Peyer's patch (tissue), 4 donors: Measurements from ENCODE around the gene ZNF154.
A peak's percentile ranks its signal among the peaks of the same experiment; 100 is the strongest.

Experiments used
- POLR2A ChIP-seq, 2 donors: fragments of 450-650 bp; IDR thresholded peaks; one replicate each; pipeline ENCODE4 v1.5.1; 2017; ENCODE audit warnings: antibody characterized with exemption in 2 of 2, mild to moderate bottlenecking in 2 of 2, moderate library complexity in 2 of 2
- TF ChIP-seq, protein P1 (sequence below), 6 experiments: fragments of 450-650 bp in 4 of 6; fragments of 200-600 bp in 2 of 6; sonication (generic) in 1 of 6; IDR thresholded peaks; one replicate each; pipeline ENCODE4 v1.5.1; 2017 to 2019; ENCODE audit warnings: antibody characterized with exemption in 6 of 6, mild to moderate bottlenecking in 3 of 6, moderate library complexity in 1 of 6

- TF ChIP-seq POLR2A (IDR thresholded peaks at IDR 0.05), result peak in 1 of 2 donors; percentile 26
- TF ChIP-seq, protein P1, sequence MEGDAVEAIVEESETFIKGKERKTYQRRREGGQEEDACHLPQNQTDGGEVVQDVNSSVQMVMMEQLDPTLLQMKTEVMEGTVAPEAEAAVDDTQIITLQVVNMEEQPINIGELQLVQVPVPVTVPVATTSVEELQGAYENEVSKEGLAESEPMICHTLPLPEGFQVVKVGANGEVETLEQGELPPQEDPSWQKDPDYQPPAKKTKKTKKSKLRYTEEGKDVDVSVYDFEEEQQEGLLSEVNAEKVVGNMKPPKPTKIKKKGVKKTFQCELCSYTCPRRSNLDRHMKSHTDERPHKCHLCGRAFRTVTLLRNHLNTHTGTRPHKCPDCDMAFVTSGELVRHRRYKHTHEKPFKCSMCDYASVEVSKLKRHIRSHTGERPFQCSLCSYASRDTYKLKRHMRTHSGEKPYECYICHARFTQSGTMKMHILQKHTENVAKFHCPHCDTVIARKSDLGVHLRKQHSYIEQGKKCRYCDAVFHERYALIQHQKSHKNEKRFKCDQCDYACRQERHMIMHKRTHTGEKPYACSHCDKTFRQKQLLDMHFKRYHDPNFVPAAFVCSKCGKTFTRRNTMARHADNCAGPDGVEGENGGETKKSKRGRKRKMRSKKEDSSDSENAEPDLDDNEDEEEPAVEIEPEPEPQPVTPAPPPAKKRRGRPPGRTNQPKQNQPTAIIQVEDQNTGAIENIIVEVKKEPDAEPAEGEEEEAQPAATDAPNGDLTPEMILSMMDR (IDR thresholded peaks at IDR 0.05), result no peak
Measured at GRCh38 chr19:57746580-57747471, 37.8 kb upstream of the ZNF154 start, which contains the start of gene ZNF776.
